ENCODE measurements around the gene RESF1.

RESF1 gene

DNA sequence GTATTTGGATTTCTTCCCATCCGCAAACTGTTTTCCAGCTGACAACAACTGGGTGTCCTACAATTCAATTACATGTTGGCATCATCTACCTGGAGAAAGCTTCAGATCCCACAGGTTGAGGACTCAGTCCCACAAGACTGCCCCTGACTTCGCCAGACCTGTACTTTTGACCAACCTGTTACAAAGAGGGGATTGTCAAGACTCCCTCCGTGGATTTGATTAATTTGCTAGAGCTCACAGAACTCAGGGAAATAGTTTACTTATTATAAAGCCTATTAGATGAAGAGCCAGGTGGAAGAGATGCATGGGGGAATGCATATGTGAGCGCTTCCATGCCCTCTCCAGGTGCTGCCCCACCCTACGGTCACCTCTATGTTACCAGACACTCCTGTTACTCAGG, 14.6 kb downstream of the RESF1 start:
- no peak overlapping the region for H3K4me3 ChIP-seq (replicated peaks; ENCODE audit: low read depth, low read length)
- DNase-seq (ENCODE audit: low read depth): no peak
- TF ChIP-seq, protein P1, sequence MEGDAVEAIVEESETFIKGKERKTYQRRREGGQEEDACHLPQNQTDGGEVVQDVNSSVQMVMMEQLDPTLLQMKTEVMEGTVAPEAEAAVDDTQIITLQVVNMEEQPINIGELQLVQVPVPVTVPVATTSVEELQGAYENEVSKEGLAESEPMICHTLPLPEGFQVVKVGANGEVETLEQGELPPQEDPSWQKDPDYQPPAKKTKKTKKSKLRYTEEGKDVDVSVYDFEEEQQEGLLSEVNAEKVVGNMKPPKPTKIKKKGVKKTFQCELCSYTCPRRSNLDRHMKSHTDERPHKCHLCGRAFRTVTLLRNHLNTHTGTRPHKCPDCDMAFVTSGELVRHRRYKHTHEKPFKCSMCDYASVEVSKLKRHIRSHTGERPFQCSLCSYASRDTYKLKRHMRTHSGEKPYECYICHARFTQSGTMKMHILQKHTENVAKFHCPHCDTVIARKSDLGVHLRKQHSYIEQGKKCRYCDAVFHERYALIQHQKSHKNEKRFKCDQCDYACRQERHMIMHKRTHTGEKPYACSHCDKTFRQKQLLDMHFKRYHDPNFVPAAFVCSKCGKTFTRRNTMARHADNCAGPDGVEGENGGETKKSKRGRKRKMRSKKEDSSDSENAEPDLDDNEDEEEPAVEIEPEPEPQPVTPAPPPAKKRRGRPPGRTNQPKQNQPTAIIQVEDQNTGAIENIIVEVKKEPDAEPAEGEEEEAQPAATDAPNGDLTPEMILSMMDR (IDR thresholded peaks at IDR 0.05; ENCODE audit: low read length, missing control alignments): no peak

- no peak overlapping the region for H3K4me3 ChIP-seq (replicated peaks; ENCODE audit: low read depth, low read length)
- DNase-seq (ENCODE audit: low read depth): no peak
- TF ChIP-seq, protein P1 (IDR thresholded peaks at IDR 0.05; ENCODE audit: low read length, missing control alignments): no peak
Observed at GRCh38 chr12:31974673-31975072, 15.5 kb downstream of the RESF1 start.

GRCh38 chr12:31984806-31985591, 25.8 kb downstream of the RESF1 start:
- no peak overlapping the region for H3K4me3 ChIP-seq (replicated peaks; ENCODE audit: low read depth, low read length)
- TF ChIP-seq, protein P1 (IDR thresholded peaks at IDR 0.05; ENCODE audit: low read length, missing control alignments): no peak
- DNase-seq (ENCODE audit: low read depth): no peak

GRCh38 chr12:31985832-31986231, 26.6 kb downstream of the RESF1 start:
- H3K4me3 ChIP-seq (replicated peaks; ENCODE audit: low read depth, low read length): no peak overlapping the region
- no peak for DNase-seq (ENCODE audit: low read depth)
- TF ChIP-seq, protein P1 (IDR thresholded peaks at IDR 0.05; ENCODE audit: low read length, missing control alignments): no peak

DNA sequence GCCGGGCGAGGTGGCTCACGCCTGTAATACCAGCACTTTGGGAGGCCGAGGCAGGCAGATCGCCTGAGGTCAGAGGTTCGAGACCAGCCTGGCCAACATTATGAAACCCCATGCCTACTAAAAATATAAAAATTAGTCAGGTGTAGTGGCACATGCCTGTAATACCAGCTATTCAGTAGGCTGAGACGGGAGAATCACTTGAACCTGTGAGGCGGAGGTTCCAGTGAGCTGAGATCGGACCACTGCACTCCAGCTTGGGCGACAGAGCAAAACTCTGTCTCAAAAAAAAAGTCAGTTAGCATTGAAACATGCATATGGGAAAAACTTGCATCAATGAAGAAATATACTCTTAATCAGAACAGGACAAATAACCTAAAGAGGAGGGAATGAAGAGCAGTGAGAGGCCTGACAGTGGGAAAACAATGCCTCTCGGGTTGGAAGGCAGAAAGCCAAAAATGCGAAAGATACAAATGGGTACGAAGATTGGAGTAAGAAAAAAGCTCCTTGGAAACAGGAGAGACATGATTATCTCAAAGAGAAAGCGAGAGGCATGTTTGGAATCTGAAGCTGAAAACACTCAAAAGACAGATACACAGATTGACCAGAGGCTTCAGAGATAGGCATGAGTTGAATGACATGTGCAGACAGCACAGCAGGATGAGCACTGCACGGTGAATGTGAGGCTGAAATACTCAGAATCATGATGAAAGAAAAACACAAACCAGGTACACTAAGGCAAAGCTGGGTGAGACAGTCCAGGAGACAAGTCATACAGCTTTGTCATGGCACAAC, 30.6 kb downstream of the RESF1 start:
- no peak overlapping the region for H3K4me3 ChIP-seq (replicated peaks; ENCODE audit: low read depth, low read length)
- DNase-seq (ENCODE audit: low read depth): no peak
- TF ChIP-seq, protein P1 (IDR thresholded peaks at IDR 0.05; ENCODE audit: low read length, missing control alignments): no peak

GRCh38 chr12:31991146-31991545, 31.9 kb downstream of the RESF1 start:
- DNase-seq (ENCODE audit: low read depth): no peak
- TF ChIP-seq, protein P1 (IDR thresholded peaks at IDR 0.05; ENCODE audit: low read length, missing control alignments): no peak
- H3K4me3 ChIP-seq (replicated peaks; ENCODE audit: low read depth, low read length): no peak overlapping the region
